ENCODE measurements around the gene MMEL1. TPM values are rescaled to one million over a fixed set of nuclear protein-coding genes. Genes with fewer than 3 reads are reported as not detected.

Gene MMEL1
- total RNA-seq, 1 experiment from 2014 or later = not detected

DNA sequence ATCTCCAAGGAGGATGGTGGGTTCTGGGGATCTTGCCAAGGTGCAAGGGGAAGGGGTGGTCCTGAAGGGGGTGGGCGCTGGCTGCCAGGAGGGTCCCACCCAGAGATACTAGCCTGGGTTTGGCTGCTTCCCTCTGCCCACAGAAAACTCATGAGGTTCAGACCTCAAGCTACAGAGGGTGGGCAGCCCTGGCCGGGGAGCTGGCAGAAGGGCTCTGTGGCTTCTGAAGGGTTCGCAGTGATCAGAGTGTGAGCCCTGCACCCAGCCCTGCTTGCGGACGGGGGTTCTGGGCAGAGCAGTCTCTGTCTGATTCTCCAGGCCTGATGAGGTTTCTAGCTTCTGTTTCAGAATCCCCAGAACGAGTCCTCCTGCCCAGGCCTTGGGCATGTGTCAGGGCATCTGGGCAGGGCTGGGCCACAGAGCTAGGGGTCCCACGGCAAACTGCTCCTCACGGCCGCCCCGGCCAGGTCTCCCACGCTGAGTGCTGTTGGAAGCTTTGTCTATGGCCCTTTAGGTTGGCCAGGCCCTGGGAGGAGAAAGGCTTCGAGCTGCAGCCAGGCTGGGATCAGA, 635 bp upstream of the MMEL1 start:
- Mint-ChIP-seq H3K36me3 (peaks cover 31% of the 10 kb centered on the region), H3K4me3 (no peak overlapping the region), H3K9me3 (peaks cover 30% of the 10 kb centered on the region), H3K27me3 (ENCODE audit: low read depth) (peaks cover 64% of the 10 kb centered on the region), H3K4me1 (0 out of 2 replicates have a peak, but pooled peaks cover 2% of the 10 kb centered on the region), H3K27ac (no peak overlapping the region)
- TF ChIP-seq NFYB (CRISPR knock-in tag; conservative IDR thresholded peaks at IDR 0.05; ENCODE audit: low read depth) (no peak), FOXJ3 (CRISPR knock-in tag; IDR thresholded peaks at IDR 0.05; ENCODE audit: borderline replicate concordance) (no peak), IRF2 (CRISPR knock-in tag; IDR thresholded peaks at IDR 0.05; ENCODE audit: borderline replicate concordance, low read depth) (no peak), PRRX2 (CRISPR knock-in tag; IDR thresholded peaks at IDR 0.05) (no peak), FOXP1 (CRISPR knock-in tag; IDR thresholded peaks at IDR 0.05; ENCODE audit: borderline replicate concordance) (no peak), HMGA2 (CRISPR knock-in tag; IDR thresholded peaks at IDR 0.05) (no peak), JAZF1 (CRISPR knock-in tag; IDR thresholded peaks at IDR 0.05) (no peak)
- TF ChIP-seq, protein P1, sequence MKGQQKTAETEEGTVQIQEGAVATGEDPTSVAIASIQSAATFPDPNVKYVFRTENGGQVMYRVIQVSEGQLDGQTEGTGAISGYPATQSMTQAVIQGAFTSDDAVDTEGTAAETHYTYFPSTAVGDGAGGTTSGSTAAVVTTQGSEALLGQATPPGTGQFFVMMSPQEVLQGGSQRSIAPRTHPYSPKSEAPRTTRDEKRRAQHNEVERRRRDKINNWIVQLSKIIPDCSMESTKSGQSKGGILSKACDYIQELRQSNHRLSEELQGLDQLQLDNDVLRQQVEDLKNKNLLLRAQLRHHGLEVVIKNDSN (CRISPR knock-in tag; IDR thresholded peaks at IDR 0.05) = no peak
- ChIA-PET POLR2A (no interaction called here), CTCF (interaction anchor here (0.8 kb wide), 2 partner anchors 93 to 219 kb away, joined by 3 to 5 read pairs; no protein-coding TSS in a partner anchor)
- no peak for ATAC-seq
- DNase-seq (ENCODE audit: low spot score) = no peak

DNA sequence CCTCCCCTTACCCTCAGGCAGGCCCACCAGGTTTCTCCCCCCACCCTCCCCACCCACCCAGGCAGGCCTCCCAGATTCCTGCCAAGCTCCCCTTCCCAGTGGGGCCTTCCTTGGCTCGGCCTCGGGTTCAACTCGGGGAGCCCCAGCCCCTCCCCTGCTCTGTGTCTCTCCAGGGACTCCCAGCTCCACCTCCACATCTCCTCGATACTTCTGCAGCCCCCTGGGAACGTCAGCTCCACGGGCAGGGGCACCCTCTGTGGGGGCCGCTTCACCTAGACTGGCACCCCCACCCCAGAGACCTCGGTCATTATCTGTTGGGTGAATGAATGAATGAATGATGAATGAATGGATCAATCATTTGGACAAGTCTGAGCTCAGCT, 775 bp downstream of the MMEL1 start:
- ATAC-seq (no peak), DNase-seq (ENCODE audit: low spot score) (no peak)
- Mint-ChIP-seq H3K9me3 (peaks cover 25% of the 10 kb centered on the region), H3K36me3 (peaks cover 30% of the 10 kb centered on the region), H3K4me1 (0 out of 2 replicates have a peak, but pooled peaks cover 2% of the 10 kb centered on the region), H3K27ac (no peak overlapping the region), H3K4me3 (no peak overlapping the region), H3K27me3 (ENCODE audit: low read depth) (peaks cover 64% of the 10 kb centered on the region)
- TF ChIP-seq NR1H2 (CRISPR knock-in tag; IDR thresholded peaks at IDR 0.05) (no peak), ZNF263 (CRISPR knock-in tag; IDR thresholded peaks at IDR 0.05; ENCODE audit: low read depth) (no peak), MYBL2 (CRISPR knock-in tag; IDR thresholded peaks at IDR 0.05) (no peak), FOXP1 (CRISPR knock-in tag; IDR thresholded peaks at IDR 0.05; ENCODE audit: borderline replicate concordance) (no peak), SMAD4 (CRISPR knock-in tag; IDR thresholded peaks at IDR 0.05) (no peak), ATF1 (CRISPR knock-in tag; IDR thresholded peaks at IDR 0.05) (no peak), ZNF416 (CRISPR knock-in tag; IDR thresholded peaks at IDR 0.05) (no peak), CREM (CRISPR knock-in tag; IDR thresholded peaks at IDR 0.05) (no peak), HMGA2 (CRISPR knock-in tag; IDR thresholded peaks at IDR 0.05) (no peak), NFYB (CRISPR knock-in tag; conservative IDR thresholded peaks at IDR 0.05; ENCODE audit: low read depth) (no peak), ZBTB21 (CRISPR knock-in tag; IDR thresholded peaks at IDR 0.05; ENCODE audit: borderline replicate concordance) (no peak), ZNF138 (CRISPR knock-in tag; conservative IDR thresholded peaks at IDR 0.05) (no peak), TEAD1 (CRISPR knock-in tag; IDR thresholded peaks at IDR 0.05) (no peak)
- TF ChIP-seq, protein P2, sequence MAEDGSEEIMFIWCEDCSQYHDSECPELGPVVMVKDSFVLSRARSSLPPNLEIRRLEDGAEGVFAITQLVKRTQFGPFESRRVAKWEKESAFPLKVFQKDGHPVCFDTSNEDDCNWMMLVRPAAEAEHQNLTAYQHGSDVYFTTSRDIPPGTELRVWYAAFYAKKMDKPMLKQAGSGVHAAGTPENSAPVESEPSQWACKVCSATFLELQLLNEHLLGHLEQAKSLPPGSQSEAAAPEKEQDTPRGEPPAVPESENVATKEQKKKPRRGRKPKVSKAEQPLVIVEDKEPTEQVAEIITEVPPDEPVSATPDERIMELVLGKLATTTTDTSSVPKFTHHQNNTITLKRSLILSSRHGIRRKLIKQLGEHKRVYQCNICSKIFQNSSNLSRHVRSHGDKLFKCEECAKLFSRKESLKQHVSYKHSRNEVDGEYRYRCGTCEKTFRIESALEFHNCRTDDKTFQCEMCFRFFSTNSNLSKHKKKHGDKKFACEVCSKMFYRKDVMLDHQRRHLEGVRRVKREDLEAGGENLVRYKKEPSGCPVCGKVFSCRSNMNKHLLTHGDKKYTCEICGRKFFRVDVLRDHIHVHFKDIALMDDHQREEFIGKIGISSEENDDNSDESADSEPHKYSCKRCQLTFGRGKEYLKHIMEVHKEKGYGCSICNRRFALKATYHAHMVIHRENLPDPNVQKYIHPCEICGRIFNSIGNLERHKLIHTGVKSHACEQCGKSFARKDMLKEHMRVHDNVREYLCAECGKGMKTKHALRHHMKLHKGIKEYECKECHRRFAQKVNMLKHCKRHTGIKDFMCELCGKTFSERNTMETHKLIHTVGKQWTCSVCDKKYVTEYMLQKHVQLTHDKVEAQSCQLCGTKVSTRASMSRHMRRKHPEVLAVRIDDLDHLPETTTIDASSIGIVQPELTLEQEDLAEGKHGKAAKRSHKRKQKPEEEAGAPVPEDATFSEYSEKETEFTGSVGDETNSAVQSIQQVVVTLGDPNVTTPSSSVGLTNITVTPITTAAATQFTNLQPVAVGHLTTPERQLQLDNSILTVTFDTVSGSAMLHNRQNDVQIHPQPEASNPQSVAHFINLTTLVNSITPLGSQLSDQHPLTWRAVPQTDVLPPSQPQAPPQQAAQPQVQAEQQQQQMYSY (CRISPR knock-in tag; IDR thresholded peaks at IDR 0.05) = no peak
- TF ChIP-seq, protein P3, sequence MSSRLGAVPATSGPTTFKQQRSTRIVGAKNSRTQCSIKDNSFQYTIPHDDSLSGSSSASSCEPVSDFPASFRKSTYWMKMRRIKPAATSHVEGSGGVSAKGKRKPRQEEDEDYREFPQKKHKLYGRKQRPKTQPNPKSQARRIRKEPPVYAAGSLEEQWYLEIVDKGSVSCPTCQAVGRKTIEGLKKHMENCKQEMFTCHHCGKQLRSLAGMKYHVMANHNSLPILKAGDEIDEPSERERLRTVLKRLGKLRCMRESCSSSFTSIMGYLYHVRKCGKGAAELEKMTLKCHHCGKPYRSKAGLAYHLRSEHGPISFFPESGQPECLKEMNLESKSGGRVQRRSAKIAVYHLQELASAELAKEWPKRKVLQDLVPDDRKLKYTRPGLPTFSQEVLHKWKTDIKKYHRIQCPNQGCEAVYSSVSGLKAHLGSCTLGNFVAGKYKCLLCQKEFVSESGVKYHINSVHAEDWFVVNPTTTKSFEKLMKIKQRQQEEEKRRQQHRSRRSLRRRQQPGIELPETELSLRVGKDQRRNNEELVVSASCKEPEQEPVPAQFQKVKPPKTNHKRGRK (CRISPR knock-in tag; IDR thresholded peaks at IDR 0.05; ENCODE audit: borderline replicate concordance) = no peak
- TF ChIP-seq, protein P4, sequence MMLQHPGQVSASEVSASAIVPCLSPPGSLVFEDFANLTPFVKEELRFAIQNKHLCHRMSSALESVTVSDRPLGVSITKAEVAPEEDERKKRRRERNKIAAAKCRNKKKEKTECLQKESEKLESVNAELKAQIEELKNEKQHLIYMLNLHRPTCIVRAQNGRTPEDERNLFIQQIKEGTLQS (CRISPR knock-in tag; conservative IDR thresholded peaks at IDR 0.05) = no peak
- TF ChIP-seq, protein P5, sequence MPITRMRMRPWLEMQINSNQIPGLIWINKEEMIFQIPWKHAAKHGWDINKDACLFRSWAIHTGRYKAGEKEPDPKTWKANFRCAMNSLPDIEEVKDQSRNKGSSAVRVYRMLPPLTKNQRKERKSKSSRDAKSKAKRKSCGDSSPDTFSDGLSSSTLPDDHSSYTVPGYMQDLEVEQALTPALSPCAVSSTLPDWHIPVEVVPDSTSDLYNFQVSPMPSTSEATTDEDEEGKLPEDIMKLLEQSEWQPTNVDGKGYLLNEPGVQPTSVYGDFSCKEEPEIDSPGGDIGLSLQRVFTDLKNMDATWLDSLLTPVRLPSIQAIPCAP (CRISPR knock-in tag; IDR thresholded peaks at IDR 0.05) = no peak
- TF ChIP-seq, protein P6, sequence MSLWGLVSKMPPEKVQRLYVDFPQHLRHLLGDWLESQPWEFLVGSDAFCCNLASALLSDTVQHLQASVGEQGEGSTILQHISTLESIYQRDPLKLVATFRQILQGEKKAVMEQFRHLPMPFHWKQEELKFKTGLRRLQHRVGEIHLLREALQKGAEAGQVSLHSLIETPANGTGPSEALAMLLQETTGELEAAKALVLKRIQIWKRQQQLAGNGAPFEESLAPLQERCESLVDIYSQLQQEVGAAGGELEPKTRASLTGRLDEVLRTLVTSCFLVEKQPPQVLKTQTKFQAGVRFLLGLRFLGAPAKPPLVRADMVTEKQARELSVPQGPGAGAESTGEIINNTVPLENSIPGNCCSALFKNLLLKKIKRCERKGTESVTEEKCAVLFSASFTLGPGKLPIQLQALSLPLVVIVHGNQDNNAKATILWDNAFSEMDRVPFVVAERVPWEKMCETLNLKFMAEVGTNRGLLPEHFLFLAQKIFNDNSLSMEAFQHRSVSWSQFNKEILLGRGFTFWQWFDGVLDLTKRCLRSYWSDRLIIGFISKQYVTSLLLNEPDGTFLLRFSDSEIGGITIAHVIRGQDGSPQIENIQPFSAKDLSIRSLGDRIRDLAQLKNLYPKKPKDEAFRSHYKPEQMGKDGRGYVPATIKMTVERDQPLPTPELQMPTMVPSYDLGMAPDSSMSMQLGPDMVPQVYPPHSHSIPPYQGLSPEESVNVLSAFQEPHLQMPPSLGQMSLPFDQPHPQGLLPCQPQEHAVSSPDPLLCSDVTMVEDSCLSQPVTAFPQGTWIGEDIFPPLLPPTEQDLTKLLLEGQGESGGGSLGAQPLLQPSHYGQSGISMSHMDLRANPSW (CRISPR knock-in tag; conservative IDR thresholded peaks at IDR 0.05; ENCODE audit: low read depth) = no peak
- TF ChIP-seq, protein P7, sequence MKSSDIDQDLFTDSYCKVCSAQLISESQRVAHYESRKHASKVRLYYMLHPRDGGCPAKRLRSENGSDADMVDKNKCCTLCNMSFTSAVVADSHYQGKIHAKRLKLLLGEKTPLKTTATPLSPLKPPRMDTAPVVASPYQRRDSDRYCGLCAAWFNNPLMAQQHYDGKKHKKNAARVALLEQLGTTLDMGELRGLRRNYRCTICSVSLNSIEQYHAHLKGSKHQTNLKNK (CRISPR knock-in tag; IDR thresholded peaks at IDR 0.05) = no peak
- POLR2A ChIA-PET = no interaction called here
- CTCF ChIA-PET = no interaction called here
